ENCODE measurements around the gene SPINK8.

The SPINK8 gene

GRCh38 chr3:48320996-48321395, 12.5 kb downstream of the SPINK8 start:
- no peak for DNase-seq

- no peak for DNase-seq
Measured at GRCh38 chr3:48318713-48319468, 14.6 kb downstream of the SPINK8 start.

- DNase-seq = no peak
Measured at GRCh38 chr3:48314542-48314941, 18.9 kb downstream of the SPINK8 start.

GRCh38 chr3:48306860-48307530, 26.5 kb downstream of the SPINK8 start:
- DNase-seq = no peak

- DNase-seq = no peak
Measured at GRCh38 chr3:48306290-48306689, 27.2 kb downstream of the SPINK8 start.

- no peak for DNase-seq
Measured at GRCh38 chr3:48305396-48305795, 28.1 kb downstream of the SPINK8 start.

- DNase-seq = no peak
Measured at GRCh38 chr3:48303021-48303420, 30.4 kb downstream of the SPINK8 start.

- DNase-seq = no peak
Measured at GRCh38 chr3:48301800-48302166, 31.7 kb downstream of the SPINK8 start.

GRCh38 chr3:48301020-48301799, 32.3 kb downstream of the SPINK8 start, which contains the start of gene NME6:
TSS of gene NME6 (minus strand) at chr3:48301367.
- peak; percentile 57 for DNase-seq

GRCh38 chr3:48299746-48300712, 33.4 kb downstream of the SPINK8 start:
- DNase-seq = no peak

- no peak for DNase-seq
Measured at GRCh38 chr3:48297111-48297810, 36.2 kb downstream of the SPINK8 start.

- DNase-seq = no peak
Measured at GRCh38 chr3:48296699-48297098, 36.8 kb downstream of the SPINK8 start.

GRCh38 chr3:48294611-48295263, 38.7 kb downstream of the SPINK8 start:
- DNase-seq = no peak

GRCh38 chr3:48289659-48290058, 43.8 kb downstream of the SPINK8 start:
- DNase-seq = no peak

- no peak for DNase-seq
Measured at GRCh38 chr3:48287034-48287433, 46.4 kb downstream of the SPINK8 start.

GRCh38 chr3:48286308-48286707, 47.2 kb downstream of the SPINK8 start:
- no peak for DNase-seq

GRCh38 chr3:48285675-48286074, 47.8 kb downstream of the SPINK8 start:
- DNase-seq = no peak

- DNase-seq = no peak
Measured at GRCh38 chr3:48285132-48285531, 48.3 kb downstream of the SPINK8 start.

GRCh38 chr3:48280881-48281280, 52.6 kb downstream of the SPINK8 start:
- DNase-seq = no peak

- no peak for DNase-seq
Measured at GRCh38 chr3:48278884-48279559, 54.4 kb downstream of the SPINK8 start.

All from NCI-H446 treated with DMSO at 0.1 percent for 48 hours (cell line).